Activated T-cell treated with anti-CD3 and anti-CD28 coated beads, Interleukin-2, amount 50 U/mL, for 48 hours (primary cell): ENCODE results near the gene SIPA1.

Experiments used
- DNase-seq, 2 experiments: peaks; one replicate each; pipeline ENCODE4 v3.0.0-alpha.2; 2020

SIPA1 gene

DNA sequence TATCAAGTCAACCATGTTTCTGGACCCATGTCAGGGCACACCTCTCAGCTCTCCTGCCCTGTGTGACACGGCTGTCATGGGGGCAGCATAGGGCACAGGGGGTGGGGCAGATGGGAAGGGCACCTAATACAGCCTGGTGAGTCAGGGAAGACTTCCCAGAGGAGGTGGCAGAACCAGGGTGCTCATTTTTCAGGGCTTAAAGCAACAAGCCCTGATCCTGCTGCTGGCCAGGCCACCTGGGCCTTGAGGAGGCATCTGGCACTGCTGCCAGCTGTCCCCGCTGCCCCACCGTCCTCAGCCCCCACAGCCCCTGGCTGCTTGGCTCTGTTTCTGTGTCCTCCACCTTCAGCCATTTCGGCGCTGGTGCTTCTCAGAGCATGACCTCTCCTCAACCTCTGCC, 28.2 kb upstream of the SIPA1 start:
- DNase-seq = no peak

DNA sequence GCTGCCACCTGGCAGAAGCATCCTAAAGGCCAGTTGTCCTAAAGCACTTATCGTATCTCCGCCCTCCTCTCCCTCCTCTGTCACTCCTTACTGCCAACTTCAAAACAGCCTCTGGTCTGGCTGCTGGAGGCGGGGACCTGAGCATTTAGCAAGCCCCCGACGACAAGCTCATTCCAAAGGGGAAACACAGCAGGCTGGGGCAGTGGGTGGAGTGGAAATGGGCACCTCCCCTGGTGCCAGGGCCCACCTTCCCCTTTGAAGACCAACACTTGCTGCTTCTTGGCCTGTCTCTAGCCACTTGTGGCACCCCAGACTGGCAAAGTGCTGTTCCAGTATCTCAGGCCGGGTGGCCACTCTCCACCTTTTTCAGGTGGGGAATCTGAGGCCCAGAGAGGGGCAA, 27.5 kb upstream of the SIPA1 start:
- no peak for DNase-seq

DNA sequence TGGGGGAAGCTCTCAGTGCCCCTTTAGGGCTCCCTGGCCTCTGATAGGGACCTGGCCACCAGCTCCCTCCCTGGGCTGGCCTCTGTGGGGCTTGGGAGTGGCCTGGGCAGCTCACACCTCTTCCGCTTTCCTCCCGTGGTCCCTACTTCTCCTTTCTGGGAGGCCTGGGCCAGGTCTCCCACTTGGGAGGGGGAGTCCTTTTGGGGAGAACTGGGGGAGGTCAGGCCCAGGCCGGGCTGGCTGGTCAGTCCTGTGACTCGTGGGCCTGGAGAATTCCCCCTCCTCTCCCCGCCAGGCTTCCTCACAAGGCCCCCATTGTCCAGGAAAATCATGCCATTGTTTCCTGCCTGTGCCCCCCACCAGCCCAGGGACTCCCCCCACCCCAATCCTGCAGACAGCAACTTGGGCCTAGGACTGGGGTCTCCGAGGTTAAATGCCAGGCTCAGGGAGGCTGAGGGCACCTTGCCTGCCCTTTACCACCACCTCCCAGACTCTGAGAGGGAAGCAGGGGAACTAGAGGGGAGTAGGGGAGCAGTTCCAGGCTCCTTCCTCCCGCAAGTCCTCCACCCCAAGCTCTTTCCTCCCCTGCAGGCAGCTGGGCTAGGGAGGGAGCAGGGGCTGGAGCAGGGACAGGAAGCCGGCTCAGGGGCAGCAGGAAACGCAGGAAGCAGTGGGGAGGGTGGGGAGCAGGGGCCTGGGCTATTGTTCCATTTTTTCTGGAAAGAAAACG, 26.7 kb upstream of the SIPA1 start:
- DNase-seq = no peak

DNA sequence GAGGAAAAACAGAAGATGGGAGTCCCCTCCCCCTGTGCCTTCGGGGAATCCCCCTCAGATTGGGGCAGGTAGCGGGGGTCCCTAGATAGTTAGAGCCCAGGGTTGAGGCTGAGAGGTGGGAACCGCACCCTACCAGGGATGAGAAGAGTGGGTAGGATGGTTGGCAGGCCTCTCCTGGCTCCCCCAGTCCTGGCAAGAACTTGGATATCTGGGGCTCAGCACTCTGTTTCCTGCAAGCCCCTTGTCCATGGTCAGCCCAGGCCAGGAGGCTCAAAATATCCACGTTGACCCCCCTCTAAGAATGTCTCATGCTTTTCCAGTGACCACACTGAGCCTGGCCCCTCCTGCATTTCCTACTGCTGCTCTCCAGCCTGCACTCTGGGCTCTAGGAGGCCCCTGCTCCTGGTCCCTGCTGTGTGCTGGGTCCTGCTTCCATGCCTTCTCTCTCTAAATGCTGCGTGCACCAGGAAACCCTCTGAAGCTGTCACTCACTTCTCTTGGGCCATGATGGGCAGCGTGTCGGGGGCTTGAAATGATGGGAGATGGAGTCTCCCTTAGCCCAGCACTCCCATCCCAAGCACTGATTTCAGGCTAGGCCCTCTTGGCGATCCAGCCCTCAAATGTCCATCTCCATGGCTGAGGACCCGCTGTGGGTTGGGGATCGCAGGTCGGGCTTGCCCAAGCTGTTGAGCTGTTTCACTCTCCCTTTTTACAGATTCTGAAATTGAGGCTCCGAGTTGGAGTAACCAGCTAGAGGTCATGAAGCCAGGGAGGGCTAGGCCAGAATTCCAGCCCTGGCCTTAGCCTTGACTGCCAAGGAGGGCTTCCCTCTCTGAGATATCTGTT, 25.9 kb upstream of the SIPA1 start:
- no peak for DNase-seq

DNA sequence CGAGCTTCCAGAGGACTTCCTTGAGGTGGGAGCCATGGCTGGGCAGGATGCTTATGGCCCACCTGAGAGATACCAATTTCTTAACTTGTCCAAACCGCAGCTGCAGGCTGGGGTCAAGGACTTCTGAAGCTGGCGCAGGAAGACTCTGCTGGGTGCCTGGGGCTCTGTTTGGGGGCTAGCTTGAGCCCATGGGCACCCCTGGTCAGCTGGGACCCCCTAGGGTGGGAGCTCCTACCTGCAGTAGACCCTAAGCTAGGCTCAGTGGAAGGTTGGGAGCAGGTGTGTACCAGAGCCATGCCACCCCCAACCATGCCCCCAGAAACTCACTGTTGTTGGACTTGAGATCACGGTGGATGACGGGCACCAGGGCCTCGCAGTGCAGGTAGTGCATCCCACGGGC, 25.2 kb upstream of the SIPA1 start:
- DNase-seq = no peak

DNA sequence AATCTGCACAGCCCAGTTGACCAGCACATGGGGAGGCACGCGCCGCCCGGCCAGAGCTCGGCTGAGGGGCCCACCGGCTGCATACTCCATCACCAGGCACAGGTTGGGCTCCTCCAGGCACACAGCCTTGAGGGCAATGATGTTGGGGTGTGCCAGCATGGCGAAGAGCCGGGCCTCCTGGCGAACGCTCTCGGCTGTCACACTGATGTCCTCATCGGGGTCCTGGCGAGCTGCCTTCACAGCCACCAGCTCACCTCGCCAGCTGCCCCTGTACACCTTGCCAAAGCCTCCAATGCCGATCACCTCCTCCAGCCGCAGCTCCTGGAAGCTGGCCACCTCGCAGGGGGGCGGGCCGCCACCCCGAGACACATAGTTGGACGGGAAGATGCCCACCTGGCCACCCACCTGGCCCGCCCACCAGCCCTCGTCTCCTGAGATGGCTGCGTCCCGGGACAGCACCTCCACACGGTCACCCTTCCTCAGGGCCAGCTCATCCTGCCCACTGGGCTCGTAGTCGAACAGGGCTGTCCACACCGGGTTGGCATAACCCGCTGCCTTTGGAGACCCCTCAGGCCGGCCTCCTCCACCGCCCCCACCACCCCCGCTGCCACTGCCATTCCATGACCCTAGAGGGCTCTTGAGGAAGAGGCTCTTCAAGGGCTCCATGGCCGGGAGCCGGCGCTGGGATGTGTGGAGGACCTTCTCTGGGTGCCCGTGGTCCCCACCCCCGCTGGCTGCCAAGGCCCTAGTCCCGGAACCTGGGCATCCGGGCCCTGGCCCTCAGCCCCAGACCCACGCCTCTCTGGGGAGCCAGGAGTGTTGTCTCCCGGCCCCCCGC, 24.6 kb upstream of the SIPA1 start:
- DNase-seq = no peak

DNA sequence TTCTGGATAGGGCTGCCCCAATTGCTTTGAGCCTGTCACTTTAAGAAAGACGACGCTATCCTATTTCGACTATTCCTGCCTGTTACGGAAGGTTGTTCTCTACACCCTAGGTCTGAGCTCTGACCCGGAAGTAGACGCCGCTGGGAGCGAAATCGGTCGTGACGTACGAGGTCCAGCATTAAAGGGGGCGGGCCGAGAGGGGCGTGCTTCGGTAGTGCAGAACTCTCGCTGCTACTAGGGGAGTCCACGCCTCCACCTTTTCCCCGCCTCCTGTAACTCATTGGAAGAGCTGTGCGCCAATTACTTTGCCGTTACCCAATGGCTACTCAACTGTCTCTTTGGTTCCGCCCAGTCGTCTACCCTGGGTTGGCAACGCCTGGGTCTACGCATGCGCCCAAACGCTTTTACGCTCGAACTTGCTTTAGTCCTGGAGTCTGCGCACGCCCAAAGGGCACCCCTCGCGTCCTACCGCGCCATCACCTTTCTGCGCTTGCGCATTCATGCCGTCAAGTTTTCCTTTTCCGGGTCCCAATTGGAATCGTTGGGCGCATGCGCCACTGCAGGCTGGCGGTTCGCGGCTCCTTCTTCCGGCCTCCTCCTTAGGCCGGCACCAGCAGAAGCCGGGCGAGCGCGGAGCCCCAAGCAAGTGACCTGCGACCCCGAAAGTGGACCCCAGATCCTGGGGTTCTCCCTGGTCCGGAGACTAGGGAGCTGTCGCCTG, 22.5 kb upstream of the SIPA1 start, which contains the start of gene PCNX3:
Gene PCNX3 (plus strand): TSS at position 548 of the 721 bp plus-strand sequence. CDS start 536 bp downstream, outside the sequence.
- DNase-seq = peak; percentile 100

DNA sequence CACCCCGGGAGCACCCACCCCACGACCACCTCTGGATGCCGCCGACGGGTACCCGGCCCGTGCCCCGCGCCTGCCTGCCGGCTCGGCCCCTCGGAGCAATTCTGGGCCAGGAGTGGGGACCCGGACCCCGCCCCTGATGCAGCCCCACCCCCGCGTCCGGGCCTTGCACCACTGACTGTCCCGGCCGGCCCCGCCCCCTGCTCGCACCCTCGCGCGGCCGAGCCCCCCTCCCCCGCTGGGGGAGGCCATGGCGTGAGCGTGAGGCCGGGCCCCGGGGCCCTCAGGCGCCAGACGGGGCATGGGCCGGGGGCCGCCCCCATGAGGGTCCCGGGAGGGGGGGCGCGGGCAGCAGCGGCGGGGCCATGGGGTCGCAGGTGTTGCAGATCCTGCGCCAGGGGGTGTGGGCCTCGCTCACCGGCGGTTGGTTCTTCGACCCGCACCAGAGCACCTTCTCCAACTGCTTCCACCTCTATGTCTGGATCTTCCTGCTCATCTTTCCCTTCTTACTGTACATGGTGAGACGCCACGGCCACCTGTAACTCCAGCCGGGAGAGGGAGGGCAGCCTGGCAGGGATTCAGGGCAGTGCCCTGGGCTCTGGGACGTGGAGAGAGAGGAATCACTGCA, 21.8 kb upstream of the SIPA1 start:
- DNase-seq = peak; percentile 58 to 69

DNA sequence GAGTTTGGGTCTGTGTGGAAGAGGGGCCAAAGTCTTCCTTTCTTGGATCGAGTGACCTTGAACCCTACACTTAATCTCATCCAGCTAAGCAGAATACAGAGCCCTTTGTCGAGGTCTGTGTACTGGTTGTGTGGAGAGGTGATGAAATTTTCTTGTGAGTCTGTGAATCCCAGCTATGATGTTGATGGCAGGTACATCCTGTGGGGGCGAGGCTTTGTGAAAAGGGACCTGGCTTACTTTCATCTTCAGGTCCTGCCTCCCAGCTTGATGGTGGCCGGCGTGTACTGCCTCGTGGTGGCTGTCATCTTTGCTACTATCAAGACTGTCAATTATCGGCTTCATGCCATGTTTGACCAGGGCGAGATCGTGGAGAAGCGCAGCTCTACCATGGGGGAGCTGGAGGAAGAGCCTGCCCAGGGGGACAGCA, 21.3 kb upstream of the SIPA1 start:
- DNase-seq = no peak

DNA sequence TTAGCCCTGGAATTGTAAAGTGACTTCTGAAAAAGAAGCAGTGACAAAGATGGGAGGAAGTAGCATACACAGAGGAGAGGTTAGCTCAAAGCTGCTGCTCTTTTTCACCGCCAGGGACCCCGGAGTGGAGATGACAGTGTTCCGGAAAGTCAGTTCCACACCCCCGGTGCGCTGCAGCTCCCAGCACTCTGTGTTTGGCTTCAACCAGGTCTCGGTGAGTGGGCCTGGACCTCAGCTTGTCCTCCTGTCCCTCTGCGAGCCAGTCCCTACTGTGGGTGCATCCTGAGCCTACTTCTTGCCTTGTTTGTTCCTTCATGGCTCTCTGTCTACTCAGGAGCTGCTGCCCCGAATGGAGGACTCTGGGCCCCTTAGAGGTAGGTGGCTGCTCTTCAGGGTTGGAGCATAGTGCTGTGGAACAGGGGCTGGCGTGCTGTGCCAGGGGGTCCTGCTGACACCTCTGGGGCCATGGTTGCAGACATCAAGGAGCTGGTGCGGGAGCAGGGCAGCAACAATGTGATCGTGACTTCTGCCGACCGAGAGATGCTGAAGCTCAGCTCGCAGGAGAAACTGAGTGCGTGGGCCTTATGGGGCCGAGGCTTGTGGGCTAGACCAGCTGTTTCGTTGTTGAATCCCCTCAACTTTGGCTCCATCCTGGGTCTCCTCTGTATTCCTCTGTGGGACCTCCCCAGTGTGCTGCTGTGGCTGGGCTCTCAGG, 20.6 kb upstream of the SIPA1 start:
- no peak for DNase-seq

DNA sequence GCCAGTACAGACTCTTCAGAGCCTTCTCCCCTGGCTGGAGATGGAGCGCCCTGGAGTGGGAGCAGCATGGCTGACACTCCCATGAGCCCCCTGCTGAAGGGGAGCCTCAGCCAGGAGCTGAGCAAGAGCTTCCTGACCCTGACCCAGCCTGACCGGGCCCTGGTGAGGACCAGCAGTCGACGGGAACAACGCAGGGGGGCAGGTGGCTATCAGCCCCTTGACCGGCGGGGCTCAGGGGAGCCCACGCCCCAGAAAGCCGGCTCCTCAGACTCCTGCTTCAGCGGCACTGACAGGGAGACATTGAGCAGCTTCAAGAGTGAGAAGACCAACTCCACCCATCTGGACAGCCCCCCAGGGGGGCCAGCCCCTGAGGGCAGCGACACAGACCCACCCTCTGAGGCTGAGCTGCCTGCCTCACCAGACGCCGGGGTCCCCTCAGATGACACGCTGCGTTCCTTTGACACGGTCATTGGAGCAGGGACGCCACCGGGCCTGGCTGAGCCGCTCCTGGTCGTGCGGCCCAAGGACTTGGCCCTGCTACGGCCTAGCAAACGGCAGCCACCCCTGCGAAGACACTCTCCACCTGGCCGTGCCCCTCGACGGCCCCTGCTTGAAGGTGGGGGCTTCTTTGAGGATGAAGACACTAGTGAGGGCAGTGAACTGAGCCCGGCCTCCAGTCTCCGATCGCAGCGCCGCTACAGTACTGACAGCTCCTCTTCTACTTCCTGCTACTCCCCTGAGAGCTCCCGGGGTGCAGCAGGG, 19.7 kb upstream of the SIPA1 start:
- DNase-seq = no peak

DNA sequence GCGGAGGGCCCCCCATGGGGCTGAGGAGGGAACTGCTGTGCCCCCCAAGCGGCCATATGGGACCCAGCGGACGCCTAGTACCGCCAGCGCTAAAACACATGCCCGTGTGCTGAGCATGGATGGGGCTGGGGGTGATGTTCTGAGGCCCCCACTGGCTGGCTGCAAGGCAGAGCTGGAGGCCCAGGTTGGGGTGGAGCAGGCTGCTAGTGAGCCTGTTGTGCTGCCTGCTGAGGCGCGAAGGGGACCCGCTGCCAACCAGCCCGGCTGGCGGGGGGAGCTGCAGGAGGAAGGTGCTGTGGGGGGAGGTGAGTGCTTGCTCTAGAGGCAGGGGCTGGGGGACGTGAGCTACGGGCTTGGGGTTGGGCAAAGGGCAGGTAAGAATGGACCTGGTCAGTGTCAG, 19.1 kb upstream of the SIPA1 start:
- DNase-seq = no peak

DNA sequence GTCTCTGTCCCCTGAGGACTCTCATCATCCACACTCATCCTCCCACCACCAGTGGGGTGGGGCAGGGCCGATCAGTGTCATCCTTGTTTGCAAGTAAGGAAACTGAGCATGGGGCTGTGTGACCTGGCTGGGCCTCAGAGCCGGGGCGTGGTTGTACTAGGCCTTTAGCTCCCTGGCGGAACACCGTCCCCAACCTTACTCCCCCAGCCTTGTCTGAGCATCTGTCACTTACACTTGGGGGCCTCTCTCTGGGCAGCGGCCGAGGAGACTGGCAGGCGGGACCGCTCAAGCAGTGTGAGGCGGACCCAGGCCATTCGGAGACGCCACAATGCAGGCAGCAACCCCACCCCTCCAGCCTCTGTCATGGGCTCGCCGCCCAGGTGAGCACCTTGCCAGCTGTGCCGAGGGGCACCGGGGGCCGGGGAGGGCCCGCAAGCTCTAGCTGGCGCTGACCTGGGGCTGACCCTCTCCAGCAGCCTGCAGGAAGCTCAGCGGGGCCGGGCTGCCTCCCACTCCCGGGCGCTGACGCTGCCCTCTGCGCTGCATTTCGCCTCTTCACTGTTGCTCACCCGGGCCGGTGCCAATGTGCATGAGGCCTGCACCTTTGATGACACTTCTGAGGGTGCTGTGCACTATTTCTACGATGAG, 18.5 kb upstream of the SIPA1 start:
- DNase-seq = no peak

DNA sequence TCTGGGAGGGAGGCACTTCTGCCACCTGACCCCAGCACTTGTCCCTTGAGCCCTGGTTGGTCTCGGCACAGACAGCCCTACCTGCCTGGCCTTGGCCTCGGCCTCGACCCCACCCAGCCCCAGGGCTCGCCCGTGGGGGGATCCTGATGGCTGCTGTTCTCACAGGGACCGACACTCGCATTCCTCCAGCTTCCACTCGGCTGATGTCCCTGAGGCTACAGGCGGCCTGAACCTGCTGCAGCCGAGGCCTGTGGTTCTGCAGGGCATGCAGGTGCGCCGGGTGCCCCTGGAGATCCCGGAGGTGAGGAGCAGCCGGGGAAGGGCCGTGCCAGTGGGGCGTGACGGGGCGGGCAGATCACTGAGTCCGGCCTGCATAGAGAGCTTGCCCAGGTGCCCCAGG, 17.2 kb upstream of the SIPA1 start:
- DNase-seq = no peak

DNA sequence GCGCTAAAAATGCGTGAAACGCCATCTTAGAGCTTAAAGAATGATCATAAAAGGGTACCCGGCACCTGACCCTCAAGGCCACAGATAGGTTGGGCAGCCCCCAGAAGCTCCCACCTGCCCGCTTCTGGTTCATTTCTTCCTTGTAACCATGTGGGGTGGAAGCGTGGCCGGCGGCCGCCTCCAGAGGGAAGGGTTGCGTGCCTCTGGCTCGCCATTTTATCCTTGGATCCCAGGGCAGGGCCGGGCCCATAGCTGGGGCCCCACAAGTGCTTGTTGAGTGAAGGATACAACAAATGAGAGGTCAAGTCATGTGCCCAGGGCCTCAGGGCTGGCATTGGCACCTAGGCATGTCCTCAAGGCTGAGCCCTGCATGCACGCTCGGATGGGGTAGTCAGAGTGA, 16.4 kb upstream of the SIPA1 start:
- no peak for DNase-seq

DNA sequence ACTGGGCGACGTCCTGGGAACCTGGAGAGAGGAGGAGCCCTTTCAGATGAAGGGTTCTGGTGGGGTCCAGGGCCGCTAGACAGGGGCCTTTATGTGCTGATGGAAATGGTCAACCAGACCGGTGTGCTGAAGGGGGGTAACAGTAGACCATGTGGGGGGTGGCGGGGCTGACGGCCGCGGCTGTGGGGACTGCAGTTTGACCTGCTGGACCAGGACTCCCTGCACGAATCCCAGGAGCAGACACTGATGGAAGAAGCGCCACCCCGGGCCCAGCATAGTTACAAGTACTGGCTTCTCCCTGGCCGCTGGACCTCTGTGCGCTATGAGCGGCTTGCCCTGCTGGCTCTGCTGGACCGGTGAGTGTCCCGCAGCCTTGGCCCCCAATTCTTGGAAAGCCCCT, 15.9 kb upstream of the SIPA1 start:
- no peak for DNase-seq

DNA sequence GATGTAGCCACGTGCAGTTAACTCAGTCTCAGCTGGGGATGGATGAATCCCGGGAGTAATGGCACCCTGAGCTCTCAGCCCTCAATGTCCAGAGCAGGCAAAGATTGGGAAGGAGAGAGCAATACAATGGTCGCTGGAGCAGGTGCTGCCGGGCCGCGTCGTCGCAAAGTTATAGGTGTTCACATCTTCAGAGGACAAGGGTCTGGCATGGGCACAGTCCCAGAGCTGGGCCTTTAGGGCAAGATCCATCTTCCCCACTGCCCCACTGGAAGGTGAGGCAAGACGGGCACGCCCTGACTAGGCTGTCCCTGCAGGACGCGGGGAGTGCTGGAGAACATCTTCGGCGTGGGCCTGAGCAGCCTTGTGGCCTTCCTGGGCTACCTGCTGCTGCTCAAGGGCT, 14.7 kb upstream of the SIPA1 start:
- no peak for DNase-seq

DNA sequence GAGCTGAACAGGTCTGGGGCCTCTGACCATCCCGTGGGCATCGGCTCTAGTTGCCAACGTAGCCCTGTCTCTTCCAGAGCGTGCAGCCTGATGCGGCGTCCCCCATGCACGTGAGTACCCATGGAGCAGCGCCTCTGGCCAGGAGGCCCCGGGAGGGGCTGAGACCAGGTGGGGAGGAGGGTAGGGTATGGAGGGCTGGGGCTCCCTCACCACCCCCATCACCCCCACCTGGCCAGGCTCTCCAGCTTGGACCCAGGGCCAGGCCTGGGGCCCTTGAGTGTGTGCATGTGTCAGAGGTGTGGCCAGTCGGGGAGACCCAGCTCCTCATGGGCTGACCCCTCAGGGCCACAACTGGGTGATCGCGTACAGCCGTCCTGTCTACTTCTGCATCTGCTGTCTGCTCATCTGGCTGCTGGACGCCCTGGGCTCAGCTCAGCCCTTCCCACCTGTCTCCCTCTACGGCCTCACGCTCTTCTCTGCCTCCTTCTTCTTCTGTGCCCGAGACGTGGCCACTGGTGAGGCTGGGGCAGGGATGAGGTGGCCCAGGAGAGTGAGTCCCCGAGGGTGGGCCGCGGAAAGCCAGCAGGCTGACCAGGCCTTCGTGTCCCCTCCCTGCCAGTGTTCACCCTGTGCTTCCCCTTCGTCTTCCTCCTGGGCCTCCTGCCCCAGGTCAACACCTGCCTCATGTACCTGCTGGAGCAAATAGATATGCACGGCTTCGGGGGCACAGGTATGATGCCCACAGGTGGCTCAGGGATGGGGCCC, 13.9 kb upstream of the SIPA1 start:
- no peak for DNase-seq

DNA sequence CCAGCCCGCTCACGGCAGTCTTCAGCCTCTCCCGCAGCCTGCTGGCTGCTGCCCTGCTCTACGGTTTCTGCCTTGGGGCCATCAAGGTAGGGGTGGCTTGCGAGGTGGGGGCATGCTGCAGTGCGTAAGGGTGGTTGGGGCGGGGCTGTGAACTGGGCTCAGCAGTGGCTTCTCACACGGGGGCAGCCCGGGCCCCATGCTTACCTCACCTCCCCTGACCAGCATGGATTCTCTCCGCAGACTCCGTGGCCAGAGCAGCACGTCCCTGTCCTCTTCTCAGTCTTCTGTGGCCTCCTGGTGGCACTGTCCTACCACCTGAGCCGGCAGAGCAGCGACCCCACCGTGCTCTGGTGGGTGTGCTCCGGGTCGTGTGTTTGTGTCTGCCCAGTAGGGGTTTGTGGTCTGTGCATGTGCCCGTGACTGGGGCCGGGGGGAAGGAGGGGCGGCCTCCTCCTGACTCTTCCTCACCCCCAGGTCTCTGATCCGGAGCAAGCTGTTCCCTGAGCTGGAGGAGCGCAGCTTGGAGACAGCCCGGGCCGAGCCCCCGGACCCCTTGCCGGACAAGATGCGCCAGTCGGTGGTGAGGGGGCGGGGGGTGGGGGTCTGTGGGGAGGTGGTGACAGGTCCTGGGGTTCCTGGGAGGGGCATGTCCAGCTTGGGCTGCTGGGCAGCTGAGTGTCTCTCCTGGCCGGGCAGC, 12.8 kb upstream of the SIPA1 start:
- DNase-seq = no peak
